Fibroblast of skin of left biceps (primary cell): Measurements from ENCODE around the gene ZMYM2.
A peak's percentile ranks its signal among the peaks of the same experiment; 100 is the strongest.
"Not testable (repeated sequence)": the region's sequence is repeated elsewhere in the genome, so short reads cannot be mapped to it uniquely, and the experiment has no call there.

ENCODE experiments used
- DNase-seq, 2 experiments: peaks; one replicate each; pipeline ENCODE4 v3.0.0-alpha.2; 2013; ENCODE audit warnings: low read depth in 2 of 2

Gene ZMYM2

DNA sequence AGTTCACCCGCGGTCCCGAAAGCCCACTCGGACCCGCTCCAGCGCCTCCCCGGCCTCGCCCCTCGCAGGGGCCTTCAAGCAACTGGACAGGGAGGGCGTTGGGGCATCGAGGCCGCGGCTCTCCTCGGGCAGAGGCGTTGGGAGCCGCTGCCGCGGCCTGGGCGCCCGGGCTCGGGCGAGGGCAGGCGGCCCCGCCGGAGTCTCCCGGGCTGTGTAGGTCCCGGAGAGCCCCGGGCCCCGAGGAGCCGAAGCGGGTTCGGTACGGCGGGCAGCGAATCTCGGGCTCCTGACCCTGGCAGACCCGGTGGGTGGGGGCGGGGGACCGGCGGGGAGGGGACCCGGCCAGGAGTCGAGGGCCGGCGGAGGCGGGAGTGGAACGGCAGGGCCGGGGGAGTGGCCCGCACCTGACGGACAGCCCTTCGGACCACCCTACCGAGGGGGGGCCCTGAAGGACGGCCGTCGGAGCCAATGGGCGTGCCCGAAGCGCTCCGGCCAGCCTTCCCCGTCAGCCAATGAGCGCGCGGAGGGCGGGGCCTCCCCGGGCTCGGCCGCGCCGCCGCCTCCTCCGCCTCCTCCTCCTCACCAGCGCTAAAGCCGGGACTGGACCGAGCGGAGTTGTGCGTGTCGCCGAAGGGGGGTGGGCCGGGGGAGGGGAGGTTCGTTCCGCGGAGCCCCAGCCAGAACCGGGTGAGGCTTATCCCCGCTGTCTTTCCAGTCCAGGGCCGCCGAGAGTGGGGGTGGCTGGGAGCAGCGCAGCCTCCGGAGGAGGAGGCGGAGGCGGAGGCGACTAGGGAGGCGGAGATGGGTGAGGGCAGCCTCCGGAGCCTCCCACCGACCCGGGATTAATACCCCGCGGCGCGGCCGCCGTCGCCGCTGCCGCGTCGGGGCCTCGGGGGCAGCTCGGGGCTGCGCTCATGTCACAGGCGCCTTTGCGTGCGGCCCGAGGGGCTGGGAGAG lies at the start of gene ZMYM2:
Gene ZMYM2, plus strand, starts transcription at position 573 of the 957 bp plus-strand sequence. CDS start 34,346 bp downstream, outside the sequence.
- DNase-seq, result peak; percentile 93 to 96

DNA sequence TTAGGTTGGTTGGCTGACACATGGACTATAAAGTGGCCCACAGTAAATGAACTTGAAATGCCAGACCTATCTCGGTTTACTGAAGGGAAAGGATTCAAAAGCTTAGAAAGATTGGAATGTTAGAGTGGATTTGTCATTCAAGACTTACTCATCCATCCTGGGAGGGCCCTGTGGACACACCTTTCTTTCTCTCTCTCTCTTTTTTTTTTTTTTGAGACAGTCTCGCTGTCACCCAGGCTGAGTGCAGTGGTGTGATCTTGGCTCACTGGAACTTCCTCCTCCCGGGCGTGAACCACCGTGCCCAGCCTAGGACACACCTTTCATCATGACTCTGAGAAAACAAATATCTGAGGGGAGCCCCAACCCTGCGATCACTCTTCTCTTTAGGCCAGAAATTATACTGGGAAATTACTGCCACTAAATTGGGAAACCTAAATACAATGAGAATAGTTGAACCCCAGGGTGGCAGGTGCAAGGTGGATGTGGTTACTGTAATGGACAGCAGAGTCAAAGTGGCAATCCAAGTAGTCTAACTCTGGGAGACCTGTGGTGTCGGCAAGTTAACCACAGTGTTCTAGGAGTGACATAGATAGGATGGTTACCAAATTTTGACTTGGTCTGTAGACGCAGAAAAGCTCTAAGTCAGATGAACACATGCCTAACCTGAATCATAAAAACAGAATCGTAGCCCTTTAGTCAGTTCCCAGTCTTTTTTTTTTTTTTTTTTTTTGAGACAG lies 48.0 kb upstream of the ZMYM2 start:
- DNase-seq, result no peak

DNA sequence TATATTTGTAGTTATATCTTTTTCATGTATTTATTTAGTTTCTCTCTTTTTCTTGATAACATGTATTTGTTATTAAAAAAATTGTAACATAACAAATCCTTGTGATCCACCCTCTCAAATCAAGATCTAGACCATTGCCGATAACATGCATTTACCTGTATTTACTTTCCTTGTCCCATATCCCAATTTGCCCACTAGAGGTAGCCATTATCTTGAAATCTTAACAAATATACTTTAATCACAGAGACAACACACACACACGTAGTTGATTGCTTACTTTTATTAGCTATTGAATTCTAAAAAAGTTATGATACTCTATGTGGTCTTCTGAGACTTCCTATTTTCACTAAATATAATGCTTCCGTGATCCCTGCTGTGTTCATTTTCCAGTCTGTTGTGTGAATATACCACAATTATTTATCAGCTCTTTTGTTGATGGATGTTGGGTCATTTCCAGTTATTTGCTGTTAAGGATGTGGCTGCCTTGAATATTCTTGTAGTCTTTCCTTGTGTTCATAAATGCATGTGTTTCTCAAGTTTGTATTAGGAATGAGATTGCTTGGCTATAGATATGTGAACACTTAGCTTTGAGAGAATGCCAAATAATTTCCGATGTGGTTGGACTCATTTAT lies 31.3 kb upstream of the ZMYM2 start:
- DNase-seq, result peak in 1 of 2 experiments; percentile 6

DNA sequence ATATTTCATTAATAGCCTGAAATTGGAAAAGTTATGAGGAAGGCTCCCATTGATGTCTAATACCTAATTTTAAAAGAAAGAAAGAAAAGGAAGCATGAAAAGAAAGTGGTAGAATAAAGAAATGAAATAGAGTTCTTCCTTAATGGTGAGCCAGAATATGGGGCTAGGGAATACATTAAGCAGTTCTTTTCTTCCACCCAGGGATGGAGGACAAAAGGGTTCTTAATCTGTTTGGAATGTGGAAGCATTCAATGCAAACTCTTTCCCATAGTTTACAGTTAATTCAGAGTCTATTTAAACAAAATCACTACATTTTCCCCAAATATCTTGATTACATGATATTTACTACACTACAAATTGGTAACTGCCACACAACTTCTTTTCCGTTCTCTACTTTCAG lies 18.4 kb upstream of the ZMYM2 start:
- DNase-seq, result no peak

DNA sequence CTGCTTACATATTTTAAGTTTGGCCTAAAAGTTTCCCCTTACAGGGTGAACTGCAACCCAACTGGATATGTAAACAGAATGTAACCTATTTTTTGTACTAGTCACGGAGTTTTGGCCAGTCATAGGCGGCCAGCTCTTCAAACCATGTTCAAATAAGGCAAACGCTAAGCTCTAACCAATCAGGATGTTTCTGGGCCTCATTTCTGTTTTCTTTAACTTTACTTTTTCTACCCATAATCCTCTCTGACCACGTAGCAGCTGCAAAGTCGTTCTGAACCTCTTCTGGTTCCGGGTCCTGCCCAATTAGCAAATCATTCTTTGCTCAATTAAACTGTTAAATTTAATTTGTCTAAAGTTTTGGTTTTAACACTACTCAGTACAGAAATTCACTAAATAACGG lies 8.2 kb upstream of the ZMYM2 start:
- DNase-seq, result no peak

DNA sequence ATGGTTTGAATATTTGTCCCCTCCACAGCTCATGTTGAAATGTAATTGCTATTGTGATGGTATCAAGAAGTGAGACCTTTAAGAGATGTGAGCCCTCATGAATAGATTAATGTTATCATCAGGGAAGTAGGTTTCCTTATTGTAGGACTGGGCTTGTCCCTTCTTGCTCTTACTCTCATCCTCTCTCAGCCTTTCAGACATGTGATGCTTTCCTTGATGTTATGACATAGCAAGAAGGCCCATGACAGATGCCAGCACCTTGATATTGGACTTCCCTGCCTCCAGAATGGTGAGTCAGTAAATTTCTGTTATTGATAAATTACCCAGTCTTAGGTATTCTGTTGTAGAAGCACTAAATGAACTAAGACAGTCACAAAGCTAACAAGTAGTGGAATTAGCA lies 5.7 kb upstream of the ZMYM2 start:
- DNase-seq, result no peak

DNA sequence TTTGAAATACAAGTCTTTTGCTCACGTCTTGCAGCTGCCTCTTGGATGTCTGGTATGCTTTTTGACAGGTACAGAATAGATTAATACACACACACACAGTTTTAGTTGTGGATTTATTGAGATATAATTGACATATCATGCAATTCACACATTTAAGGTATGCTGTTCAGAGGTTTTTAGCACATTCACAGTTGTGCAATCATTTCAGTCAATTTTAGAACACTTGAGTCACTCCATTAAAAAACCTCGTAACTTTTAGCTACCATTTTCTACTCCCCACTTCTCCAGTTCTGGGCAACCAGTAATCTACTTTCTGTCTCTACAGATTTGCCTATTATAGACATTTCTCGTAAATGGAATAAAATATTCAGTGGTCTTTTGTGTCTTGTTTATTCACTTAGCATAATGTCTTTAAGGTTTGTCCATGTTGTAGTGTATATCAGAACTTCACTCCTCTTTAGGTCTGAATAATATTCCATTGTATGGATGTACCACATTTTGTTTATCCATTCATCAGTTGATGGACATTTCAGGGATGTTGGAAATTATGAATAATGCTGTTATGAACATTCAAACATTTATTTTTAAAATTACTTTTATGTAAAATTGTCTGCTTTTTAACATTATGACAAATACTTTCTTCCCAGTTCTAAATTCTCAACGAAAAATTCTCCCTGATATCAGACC lies 2.5 kb upstream of the ZMYM2 start:
- DNase-seq, result no peak

DNA sequence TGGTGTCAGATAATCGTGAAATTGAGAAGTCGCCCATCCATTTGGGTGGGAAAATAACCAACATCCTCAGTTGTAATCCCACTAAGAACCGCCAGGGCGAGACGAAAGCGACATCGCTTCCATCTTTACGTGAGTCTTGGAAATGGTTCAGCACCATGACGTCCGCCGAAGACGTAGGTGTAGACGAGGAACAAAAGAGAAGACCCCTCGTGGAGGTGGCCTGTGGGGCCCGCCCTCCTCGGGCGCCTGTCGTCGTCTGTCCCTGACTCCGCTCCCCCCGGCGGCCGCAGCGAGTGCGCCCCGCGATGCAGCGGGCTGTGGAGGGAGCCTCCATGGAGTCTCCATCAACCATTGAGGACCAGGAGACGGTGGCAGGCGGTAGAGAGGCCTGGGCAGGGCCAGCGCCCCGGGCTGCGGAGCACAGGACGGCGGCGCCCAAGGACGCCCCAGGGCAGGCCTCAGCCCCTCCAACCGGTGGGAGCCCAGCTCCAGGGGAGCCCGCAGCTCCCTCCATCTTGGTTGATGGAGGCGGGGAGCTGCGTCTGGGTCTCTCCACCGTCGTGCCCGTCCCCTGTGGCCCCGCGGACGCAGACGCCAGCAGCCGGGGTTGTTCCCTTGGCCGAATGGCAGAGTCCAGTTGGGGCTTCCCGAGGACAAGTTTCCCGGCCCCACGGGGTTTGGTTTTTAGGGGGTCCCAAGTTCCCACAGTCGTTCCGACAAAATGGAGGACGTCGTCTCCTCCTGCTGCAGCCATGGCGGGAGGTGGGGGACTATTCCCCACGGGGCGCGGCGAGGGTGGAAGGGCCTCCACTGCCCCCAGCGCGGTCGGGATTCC lies 990 bp upstream of the ZMYM2 start:
- DNase-seq, result peak; percentile 47 to 51

DNA sequence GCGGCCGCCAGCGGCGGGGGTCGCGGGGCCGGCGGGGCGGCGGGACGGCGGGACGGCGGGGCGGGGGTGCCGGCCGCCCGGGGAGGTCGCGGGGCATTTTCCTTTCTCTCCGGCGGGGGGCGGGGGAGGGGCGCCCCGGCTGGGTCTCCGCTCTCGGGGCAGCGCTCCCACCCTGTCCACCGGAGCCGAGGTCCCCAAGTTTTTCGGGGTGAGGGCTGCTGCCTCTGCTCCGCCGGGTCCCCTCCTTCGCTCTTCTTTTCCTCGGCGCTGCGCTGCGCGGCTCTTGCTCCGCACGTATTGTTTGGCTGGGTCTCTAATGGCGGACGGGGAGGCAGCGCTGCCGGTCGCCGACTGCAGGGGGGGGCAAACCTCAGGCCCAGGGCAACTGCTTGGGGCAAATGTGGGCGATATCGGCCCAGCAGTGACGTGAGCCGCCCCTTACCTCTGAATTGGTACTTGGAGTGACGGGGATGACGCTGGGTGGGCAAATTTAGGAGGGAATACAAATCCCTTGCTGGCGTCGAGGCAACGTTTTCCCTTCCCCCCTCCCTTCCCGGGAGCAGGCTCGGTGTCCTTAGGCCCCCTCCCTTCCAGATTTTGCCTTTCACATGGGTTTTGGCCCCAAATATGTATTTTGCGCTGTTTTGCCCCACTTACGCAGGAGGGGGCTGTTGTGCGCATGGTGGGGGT lies 759 bp downstream of the ZMYM2 start:
- DNase-seq, result no peak

DNA sequence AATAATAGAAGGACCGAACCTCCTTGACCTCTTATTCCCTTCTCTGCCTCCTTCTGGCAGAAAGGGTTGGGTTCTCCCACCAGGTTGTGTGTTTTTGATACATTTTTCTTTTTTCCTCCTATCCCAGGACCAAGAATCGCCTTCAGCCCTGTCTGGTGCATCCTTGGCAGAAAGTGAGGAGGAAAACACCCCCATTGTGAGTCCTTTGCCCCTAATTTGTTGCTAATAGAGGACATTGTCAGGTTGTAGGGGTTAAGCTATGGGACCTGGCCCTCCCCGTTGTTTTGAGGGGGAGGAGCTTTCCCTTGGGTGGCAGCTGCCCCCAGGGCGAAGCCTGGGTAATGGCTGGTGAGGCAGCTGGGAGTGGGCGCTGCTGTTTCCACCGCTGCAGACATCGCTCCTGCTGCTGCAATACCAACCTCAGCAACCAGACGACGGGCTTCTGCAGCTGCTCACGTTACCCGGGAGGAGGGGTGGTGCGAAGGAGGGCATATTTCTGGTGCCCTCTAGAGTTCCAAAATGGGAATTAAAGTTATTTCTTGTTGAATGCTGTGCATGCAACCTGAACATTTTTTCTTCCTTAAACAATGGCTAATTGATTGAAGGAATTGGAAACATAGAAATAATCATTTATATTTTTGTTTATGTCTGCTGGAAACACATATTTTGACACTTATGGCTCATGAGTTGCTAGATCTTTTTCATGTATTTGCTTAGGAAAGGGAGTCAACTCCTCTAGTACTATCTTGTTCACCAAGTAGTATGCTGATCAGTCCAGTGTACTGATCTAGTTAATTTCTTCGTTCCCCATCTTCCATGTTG lies 1.5 kb downstream of the ZMYM2 start:
- peak; percentile 62 to 65 for DNase-seq

DNA sequence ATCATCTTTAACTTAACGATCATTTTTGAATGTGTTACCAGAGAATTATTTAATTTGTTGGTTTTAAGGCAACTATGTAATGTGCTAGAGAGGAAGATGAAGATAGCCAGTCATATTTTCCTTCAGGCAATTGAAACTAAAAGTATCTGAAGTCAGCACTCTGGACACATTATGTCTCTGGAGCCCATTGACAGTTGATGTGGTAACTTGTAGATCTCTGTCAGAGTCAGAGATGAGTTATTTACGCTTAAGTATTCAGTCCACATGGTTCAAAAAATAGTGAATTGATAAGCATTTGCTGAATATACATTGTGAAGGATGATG lies 2.1 kb downstream of the ZMYM2 start:
- DNase-seq, result no peak

DNA sequence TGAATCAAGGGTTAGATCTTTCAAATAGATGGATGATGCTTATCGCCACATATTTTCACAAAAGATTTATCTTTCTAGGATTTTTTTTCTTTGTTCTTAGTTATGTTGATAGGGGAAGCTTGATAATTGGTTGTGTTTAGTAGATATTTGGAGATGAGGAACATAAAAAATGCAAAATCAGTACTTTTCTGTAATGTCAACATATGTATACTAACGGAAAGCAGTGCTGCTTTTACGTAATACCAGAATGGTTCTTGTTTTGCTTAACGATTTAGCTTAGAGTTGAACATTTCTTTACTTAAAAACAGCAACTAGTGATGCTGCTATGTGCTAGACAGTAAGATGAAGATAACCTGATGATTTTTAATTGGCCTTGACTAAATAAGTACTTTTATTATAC lies 3.0 kb downstream of the ZMYM2 start:
- DNase-seq, result no peak

DNA sequence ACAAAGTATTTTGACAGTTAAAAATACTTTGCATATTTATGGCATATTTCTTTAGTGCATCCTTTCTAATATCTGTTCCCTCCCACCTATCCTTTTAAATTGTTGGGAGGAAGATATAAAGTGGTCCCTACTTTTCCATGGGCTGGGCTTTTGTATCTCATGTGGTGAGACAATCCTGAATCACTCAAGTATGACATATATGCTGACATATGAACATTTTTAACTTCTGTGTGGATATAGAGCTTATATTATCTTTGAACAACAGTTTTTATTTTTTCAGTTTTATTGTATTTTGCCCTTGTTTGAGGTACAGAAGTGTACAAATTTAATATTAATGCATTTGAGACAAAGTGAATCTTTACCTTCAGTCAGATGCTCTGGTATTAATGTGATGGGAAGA lies 3.4 kb downstream of the ZMYM2 start:
- no peak for DNase-seq

DNA sequence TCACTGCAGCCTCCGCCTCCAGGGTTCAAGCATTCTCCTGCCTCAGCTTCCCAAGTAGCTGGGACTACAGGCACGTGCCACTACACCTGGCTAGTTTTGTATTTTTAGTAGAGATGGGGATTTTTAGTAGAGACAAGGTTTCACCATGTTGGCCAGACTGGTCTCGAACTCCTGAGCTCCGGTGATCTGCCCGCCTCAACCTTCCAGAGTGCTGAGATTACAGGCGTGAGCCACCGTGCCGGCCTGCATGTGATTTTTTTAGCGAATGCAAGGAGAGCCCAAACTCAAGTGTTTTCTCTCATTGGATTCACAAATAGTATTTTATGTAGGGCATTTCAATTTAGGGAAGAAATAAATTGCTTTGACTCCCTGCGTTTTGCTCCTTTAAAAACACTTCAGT lies 4.4 kb downstream of the ZMYM2 start:
- DNase-seq, result no peak

DNA sequence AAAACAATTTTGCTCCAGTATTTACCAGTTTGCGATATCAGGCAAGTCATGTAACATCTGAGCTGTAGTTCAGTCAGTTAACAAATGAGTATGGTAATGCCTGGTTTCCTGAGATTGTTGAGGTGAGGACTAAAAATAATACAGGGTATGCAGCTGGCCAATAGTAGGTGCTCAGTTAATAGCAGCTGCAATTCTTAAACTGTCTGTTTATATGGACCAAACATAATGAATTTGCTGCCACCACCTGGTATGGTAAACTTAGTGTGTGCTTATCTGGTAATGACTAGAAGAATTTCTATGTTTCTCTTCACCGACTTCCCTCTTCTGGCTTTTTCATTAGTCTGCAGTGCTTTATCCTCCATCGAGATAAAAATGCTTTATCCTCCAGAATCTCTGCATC lies 9.1 kb downstream of the ZMYM2 start:
- DNase-seq, result no peak

DNA sequence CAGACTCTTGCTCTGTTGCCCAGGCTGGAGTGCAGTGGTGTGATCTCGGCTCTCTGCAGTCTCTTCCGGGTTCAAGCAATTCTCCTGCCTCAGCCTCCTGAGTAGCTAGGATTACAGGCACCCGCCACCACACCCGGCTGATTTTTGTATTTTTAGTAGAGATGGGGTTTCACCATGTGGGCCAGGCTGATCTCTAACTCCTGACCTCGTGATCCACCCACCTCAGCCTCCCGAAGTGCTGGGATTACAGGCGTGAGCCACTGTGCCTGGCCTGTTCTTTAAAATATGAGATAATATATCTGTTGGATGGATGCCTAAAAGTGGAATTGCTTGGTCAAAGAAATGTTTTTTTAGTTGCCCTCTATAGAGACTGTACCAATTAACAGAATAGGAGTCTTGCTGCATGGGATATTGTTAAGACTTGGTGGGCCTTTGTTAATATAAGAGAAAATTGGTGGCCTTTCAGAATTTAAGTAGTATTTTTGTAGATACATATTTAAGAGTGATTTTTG lies 16.0 kb downstream of the ZMYM2 start:
- DNase-seq, result not testable (repeated sequence)

DNA sequence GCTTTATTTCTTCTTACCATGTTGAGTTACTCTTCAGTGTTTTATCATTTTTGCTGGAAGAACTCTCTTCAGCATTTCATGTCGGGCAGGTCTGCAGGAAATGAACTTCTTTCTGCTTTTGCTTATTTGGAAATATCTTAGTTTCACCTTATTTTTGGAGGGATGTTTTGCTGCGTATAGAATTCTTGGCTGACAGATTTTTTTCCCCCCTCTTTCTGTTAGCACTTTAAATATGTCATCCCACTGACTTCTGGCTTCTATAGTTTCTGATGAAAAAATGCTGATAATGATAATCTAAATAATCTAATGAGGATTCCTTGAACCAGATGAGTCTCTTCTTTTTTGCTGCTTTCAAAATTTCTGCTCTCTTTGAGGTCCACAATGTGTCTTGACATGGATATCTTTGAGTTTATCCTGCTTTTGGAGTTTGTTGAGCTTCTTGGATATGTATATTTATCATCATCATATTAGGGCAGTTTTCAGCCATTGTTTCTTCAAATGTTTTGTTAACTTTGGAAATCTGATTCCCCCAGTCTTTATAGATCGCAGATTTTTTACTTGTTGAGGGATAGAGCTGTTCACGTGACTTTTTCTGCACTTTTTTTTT lies 20.4 kb downstream of the ZMYM2 start:
- no peak for DNase-seq

DNA sequence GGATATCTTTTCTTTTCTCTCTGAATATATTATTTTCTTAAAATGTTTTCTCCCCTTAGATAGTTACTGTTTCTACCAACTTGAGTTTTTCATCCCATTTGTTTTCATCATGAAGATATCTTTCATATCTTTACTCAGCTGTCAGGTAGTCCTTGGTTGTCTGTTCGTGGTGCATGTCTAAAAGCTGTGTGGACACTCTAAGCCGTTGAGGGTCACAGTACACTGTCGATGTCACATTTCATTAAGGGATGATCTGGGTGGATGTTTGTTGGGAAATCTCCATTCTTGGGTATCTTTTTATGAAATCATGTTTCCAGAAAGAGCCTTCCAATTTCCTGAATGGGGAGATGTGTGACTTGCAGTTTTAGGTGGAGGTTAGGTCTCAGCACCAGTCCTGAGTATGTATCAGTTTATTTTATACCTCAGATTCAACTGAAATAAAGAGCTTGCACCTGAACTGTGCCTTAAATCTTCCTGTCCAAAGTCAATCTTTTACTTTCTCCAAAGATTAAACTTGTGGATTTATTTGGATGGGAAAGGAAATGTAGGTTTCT lies 23.2 kb downstream of the ZMYM2 start:
- DNase-seq, result no peak
